Measurements from ENCODE around the gene SIMC1.
"Not testable (repeated sequence)": the region's sequence is repeated elsewhere in the genome, so short reads cannot be mapped to it uniquely, and the experiment has no call there.

The SIMC1 gene

GRCh38 chr5:176237971-176238644, at the start of gene SIMC1:
Gene SIMC1 (plus strand): TSS chr5:176238424. CDS start chr5:176238509, 85 bp downstream.
- H3K27ac ChIP-seq; DNase-seq (ENCODE audit: low read depth, low spot score): not testable (repeated sequence)

- H3K27ac ChIP-seq = no peak overlapping the region
- DNase-seq (ENCODE audit: low read depth, low spot score) = no peak
Observed at GRCh38 chr5:176188506-176189193, 49.6 kb upstream of the SIMC1 start.

DNA sequence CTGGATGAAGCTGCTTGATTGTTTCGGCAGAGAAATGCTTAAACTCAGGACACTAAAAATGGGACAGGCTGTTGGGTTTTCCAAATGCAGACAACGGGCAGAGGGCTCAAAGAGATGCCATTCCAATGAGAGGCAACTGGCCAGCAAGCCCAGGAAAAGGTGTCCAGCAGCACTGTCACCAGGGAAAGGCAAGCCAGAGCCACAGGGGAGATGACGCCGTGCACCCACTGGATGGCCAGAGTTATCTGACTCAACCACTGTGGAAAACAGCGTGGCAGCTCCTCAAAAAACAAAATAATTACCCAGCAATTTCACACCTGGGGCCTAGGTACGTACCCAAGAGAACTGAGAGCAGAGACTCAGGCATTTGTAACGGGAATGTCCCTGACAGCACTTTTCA, 48.4 kb upstream of the SIMC1 start:
- no peak overlapping the region for H3K27ac ChIP-seq

GRCh38 chr5:176190886-176191755, 47.1 kb upstream of the SIMC1 start:
- H3K27ac ChIP-seq = no peak overlapping the region
- DNase-seq (ENCODE audit: low read depth, low spot score) = no peak

More for the DNA sequence above, 48.4 kb upstream of the SIMC1 start:
- no peak for DNase-seq (ENCODE audit: low read depth, low spot score)

- no peak for DNase-seq (ENCODE audit: low read depth, low spot score)
Observed at GRCh38 chr5:176192094-176192721, 46.0 kb upstream of the SIMC1 start.

GRCh38 chr5:176192722-176193117, 45.5 kb upstream of the SIMC1 start:
- not testable (repeated sequence) for H3K27ac ChIP-seq; DNase-seq (ENCODE audit: low read depth, low spot score)

More at GRCh38 chr5:176192094-176192721, 46.0 kb upstream of the SIMC1 start:
- no peak overlapping the region for H3K27ac ChIP-seq

- not testable (repeated sequence) for H3K27ac ChIP-seq; DNase-seq (ENCODE audit: low read depth, low spot score)
Observed at GRCh38 chr5:176193636-176194035, 44.6 kb upstream of the SIMC1 start.

DNA sequence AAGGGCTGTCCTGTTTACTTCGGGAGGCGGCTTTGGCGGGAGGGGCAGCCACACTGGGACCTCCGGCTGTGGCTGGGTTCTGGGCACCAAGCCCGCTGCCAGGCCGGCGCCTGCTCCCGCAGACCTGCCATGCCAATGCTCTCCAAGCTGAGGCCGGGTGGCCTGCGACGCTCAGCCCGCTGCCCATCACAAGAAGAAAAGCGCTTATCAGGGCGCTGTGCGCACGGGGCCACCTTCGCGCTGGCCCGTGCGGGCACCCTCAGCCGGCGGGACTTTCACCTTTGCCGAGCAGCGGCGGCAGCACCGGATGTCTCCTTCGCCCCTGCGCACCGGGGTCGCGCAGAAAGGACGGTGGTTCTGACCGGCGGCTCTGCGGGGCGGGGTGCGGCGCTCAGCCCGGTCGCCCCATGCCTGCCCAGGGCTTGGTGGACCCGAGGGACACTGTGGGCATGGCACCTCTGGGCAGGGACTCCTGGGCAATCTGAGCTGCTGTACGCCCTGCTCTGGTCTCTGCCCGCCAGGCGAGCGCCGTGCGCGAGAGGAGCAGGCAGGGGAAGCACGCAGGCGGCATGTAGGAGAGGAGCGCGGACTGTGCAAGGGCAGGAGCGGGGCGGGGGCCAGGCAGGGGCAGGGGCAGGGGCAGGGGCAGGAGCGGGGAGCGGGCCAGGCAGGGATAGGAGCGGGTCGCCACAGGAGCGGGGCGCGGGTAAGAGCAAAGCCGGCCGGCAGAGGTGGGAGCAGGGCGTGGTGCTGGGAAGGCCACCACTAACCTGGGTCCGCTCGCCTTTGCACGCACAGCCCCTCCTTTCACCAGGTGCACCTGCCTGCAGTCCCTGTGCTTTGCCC, 43.8 kb upstream of the SIMC1 start:
- H3K27ac ChIP-seq; DNase-seq (ENCODE audit: low read depth, low spot score): not testable (repeated sequence)

DNA sequence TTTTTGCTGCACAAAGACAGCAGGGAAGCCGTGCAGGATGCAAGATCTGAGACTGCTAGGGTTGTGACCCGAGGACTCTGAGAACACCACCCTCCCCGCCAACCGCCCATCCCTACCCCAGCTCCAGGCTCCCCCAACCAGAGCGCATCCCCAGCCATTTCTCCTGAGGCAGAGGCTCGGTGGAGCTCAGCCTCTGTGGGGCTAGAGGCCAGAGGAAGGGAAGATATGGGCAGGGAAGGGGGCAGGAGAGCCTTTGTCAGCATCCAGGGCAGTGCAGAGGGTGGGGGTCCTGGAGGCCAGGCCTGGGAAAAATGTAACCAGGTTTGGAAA, 43.2 kb upstream of the SIMC1 start:
- not testable (repeated sequence) for H3K27ac ChIP-seq; DNase-seq (ENCODE audit: low read depth, low spot score)

DNA sequence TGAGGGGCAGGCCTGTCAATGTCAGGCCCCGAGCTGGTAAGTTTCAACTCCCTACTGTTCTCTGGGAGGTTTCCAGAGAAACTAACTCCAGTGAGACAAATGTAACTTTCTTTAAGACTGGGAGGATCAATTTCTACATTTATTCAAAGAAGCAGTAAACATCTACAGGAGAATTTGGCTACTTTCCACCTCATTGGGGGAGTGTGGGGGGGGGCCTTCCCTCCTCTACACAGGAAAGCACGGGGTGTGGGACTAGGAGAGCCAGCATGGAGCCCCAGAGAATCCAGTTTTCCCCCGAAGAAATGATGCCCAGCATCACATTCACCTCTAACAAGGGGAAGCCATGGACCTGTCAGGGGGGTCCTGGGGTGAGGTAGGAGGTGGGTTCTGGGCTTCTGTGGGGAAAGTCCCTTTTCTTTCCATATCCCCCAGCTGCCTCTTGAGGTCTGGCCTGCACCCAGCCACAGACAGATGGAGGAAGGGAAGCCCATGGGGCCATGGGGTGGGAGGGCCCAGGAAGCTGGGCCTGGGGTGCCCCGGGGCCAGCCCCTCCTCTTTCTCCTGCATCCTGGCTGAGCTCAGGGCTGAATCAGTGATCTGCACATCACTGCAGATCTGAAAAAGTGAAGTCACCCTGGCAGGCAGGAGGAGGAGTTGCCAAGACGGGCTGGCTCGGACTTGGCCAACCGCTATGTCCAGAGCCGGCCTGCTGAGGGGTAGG, 42.6 kb upstream of the SIMC1 start:
- DNase-seq (ENCODE audit: low read depth, low spot score); H3K27ac ChIP-seq: not testable (repeated sequence)

- not testable (repeated sequence) for H3K27ac ChIP-seq; DNase-seq (ENCODE audit: low read depth, low spot score)
Observed at GRCh38 chr5:176196781-176197180, 41.4 kb upstream of the SIMC1 start.

GRCh38 chr5:176197234-176197858, 40.9 kb upstream of the SIMC1 start:
- H3K27ac ChIP-seq; DNase-seq (ENCODE audit: low read depth, low spot score): not testable (repeated sequence)

DNA sequence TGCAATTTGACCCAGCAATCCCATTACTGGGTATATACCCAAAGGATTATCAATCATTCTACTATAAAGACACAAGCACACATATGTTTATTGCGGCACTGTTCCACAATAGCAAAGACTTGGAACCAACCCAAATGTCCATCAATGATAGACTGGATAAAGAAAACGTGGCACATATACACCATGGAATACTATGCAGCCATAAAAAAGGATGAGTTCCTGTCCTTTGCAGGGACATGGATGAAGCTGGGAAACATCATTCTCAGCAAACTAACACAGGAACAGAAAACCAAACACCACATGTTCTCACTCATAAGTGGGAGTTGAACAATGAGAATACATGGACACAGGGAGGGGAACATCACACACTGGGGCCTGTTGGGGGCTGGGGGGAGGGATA, 39.9 kb upstream of the SIMC1 start:
- not testable (repeated sequence) for DNase-seq (ENCODE audit: low read depth, low spot score); H3K27ac ChIP-seq

- H3K27ac ChIP-seq; DNase-seq (ENCODE audit: low read depth, low spot score): not testable (repeated sequence)
Observed at GRCh38 chr5:176198991-176199733, 39.1 kb upstream of the SIMC1 start.

DNA sequence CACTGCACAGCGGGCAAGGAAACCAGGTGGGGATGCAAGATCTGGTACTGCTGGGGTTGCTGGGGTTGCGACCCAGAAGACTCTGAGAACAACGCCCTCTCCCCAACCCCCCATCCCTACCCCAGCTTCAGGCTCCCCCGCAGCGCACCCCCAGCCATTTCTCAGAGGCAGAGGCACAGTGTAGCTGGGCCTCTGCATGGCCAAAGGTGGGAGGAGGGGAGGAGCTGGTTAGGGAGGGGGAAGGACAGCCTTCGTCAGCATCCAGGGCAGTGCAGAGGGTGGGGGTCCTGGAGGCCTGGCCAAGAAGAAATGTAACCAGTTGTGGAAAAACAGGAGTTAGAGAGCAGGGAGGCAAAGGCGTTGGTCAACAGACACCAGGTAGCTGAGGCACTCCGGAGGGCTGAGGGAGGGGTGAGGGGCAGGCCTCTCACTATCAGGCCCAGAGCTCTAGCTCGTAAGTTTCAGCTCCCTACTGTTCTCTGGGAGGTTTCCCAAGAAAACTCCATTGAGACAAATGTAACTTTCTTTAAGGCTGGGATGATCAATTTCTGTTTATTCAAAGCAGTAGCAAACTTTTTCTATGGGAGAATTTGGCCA, 38.3 kb upstream of the SIMC1 start:
- H3K27ac ChIP-seq; DNase-seq (ENCODE audit: low read depth, low spot score): not testable (repeated sequence)

DNA sequence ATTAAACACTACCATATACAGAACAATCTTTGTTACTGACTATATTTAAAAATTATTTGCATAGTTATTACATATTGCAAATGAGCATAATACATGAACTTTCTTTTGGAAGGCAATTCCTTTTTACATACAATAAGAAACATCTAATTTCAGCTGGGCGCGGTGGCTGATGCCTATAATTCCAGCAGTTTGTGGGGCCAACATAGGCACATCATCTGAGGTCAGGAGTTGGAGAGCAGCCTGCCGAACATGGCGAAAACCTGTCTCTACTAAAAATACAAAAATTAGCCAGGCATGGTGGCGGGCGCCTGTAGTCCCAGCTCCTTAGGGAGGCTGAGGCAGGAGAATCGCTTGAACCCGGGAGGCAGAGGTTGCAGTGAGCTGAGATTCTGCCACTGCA, 36.4 kb upstream of the SIMC1 start:
- no peak overlapping the region for H3K27ac ChIP-seq
- DNase-seq (ENCODE audit: low read depth, low spot score) = no peak

- no peak for DNase-seq (ENCODE audit: low read depth, low spot score)
- no peak overlapping the region for H3K27ac ChIP-seq
Observed at GRCh38 chr5:176203086-176203485, 35.1 kb upstream of the SIMC1 start.

Measured in epithelial cell of prostate (primary cell).